Natural killer cell (primary cell): ENCODE data around the gene COX17. TPM values are rescaled to one million over a fixed set of nuclear protein-coding genes. Genes with fewer than 3 reads are reported as not detected.

ENCODE experiments used
- ATAC-seq, 3 donors: fragments of 150-1000 bp in 2 of 3; fragments of 200-7000 bp in 1 of 3; cut with Tn5 transposase; 1 replicate in 1 of 3; 2 replicates in 2 of 3; pipeline ENCODE4 v1.10.0; 2021; ENCODE audit warnings: mild to moderate bottlenecking in 2 of 3, moderate library complexity in 2 of 3
- DNase-seq, 2 donors: peaks; one replicate each; pipeline versions ENCODE4 v3.0.0 to v3.0.0-alpha.2; 2013 to 2021; ENCODE audit warnings: mixed read lengths in 1 of 2
- H3K27ac ChIP-seq: one replicate; pipeline ENCODE4 v1.5.1; 2013; ENCODE audit warnings: mild to moderate bottlenecking, low read length
- H3K27me3 ChIP-seq: one replicate; pipeline ENCODE4 v1.6.1; 2013; ENCODE audit warnings: low read length; ENCODE audit not compliant: control insufficient read depth, insufficient read depth
- H3K36me3 ChIP-seq: one replicate; pipeline ENCODE4 v1.6.1; 2013; ENCODE audit warnings: low read length; ENCODE audit not compliant: control insufficient read depth, insufficient read depth
- H3K4me1 ChIP-seq: one replicate; pipeline ENCODE4 v1.6.1; 2013; ENCODE audit warnings: low read length; ENCODE audit not compliant: control insufficient read depth, insufficient read depth
- H3K4me3 ChIP-seq: one replicate; pipeline ENCODE4 v1.5.1; 2013; ENCODE audit warnings: low read length
- H3K9me3 ChIP-seq: one replicate; pipeline ENCODE4 v1.6.1; 2013; ENCODE audit warnings: low read length; ENCODE audit not compliant: control insufficient read depth, insufficient read depth
- H3K27ac Mint-ChIP-seq, 2 donors: one replicate each; pipeline ENCODE4 v1.8.0; 2022; ENCODE audit warnings: mild to moderate bottlenecking in 2 of 2, mixed read lengths in 2 of 2, moderate library complexity in 1 of 2
- H3K27me3 Mint-ChIP-seq, 2 donors: one replicate each; pipeline ENCODE4 v1.8.0; 2022; ENCODE audit warnings: low read depth in 2 of 2, mixed read lengths in 2 of 2
- H3K36me3 Mint-ChIP-seq: one replicate; pipeline ENCODE4 v1.8.0; 2022; ENCODE audit warnings: mixed read lengths
- H3K4me1 Mint-ChIP-seq, 2 donors: one replicate each; pipeline ENCODE4 v1.8.0; 2022; ENCODE audit warnings: mixed read lengths in 2 of 2
- H3K4me3 Mint-ChIP-seq: one replicate; pipeline ENCODE4 v1.8.0; 2022; ENCODE audit warnings: mild to moderate bottlenecking, moderate library complexity, mixed read lengths
- H3K9me3 Mint-ChIP-seq, 2 donors: one replicate each; pipeline ENCODE4 v1.8.0; 2022; ENCODE audit warnings: mixed read lengths in 2 of 2
- CTCF ChIP-seq: fragments of 200-600 bp; IDR thresholded peaks from one replicate; pipeline ENCODE4 v1.8.0; 2022; ENCODE audit warnings: antibody characterized with exemption
- WGBS: methylation state at CpG from one replicate; pipeline ENCODE4 v1.1.7; 2013; ENCODE audit warnings: missing lambda C conversion rate; ENCODE audit not compliant: insufficient coverage; 5-methylcytosine and 5-hydroxymethylcytosine counted together
- intact Hi-C: fragments of 100-400 bp; cut with micrococcal nuclease; formaldehyde crosslinking; loops from one replicate; pipeline ENCODE4 v1.14.2; 2022
- total RNA-seq, 4 donors: library from RNA; stranded (reverse); fragments of 120-200 nt in 1 of 4; gene quantifications; one replicate each; pipeline versions ENCODE4 v1.2.3 to v1.2.4, GENCODE V29; 2013 to 2022

The COX17 gene
- total RNA-seq, 3 donors from 2014 or later (not counting 1 experiment from before 2014, with no cell fraction given) = 35.6 to 44.8 (median 40.6) TPM

DNA sequence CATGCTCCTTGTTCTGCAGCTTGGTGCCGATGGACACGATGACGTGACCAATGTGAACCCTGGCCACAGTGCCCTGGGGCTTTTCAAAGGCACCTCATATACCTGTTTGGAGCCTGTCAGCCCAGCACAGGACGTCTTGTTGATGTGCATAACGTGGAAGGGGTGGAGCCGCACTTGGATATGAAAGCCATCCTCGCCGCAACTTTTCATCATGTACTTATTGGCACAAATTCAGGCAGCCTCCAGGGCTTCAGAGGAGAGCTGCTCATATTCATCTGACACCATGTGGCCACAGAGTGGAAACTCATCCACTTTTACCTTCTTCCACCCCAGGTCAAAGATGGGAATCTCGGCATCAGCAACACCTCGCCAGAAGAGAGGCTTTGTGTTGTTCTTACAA is 41.5 kb downstream of the COX17 start:
- ATAC-seq (no peak), DNase-seq (no peak)
- Mint-ChIP-seq H3K27ac (no peak overlapping the region), H3K4me1 (peaks cover 11 to 15% of the 10 kb centered on the region in 2 donors), H3K4me3 (no peak overlapping the region), H3K27me3 (peaks cover 0 to 3% of the 10 kb centered on the region in 2 donors), H3K9me3 (no peaks in the 10 kb centered on the region), H3K36me3 (no peaks in the 10 kb centered on the region)
- no peaks in the 10 kb centered on the region for H3K27me3 ChIP-seq
- H3K4me3 ChIP-seq = no peak overlapping the region
- H3K27ac ChIP-seq = no peak overlapping the region
- no peaks in the 10 kb centered on the region for H3K36me3 ChIP-seq
- peaks cover 10% of the 10 kb centered on the region for H3K4me1 ChIP-seq
- no peaks in the 10 kb centered on the region for H3K9me3 ChIP-seq
- no peak for TF ChIP-seq CTCF
- 95% methylated on average over 8 of the region's 10 CpGs for WGBS
- intact Hi-C loops = no loop called here

- H3K27ac Mint-ChIP-seq = no peak overlapping the region
- no peak for ATAC-seq
Measured at GRCh38 chr3:119632829-119633228, 44.4 kb downstream of the COX17 start.

GRCh38 chr3:119632216-119632615 is 45.0 kb downstream of the COX17 start:
- peaks cover 14% of the 10 kb centered on the region for H3K4me1 ChIP-seq
- no peaks in the 10 kb centered on the region for H3K36me3 ChIP-seq
- 81% methylated on average over 4 of the region's 4 CpGs for WGBS
- DNase-seq (no peak), ATAC-seq (no peak)
- no peak overlapping the region for H3K4me3 ChIP-seq
- intact Hi-C loops = no loop called here
- no peak for TF ChIP-seq CTCF
- Mint-ChIP-seq H3K9me3 (no peaks in the 10 kb centered on the region), H3K4me3 (no peak overlapping the region), H3K4me1 (peaks cover 0 to 12% of the 10 kb centered on the region in 2 donors), H3K36me3 (no peaks in the 10 kb centered on the region), H3K27ac (no peak overlapping the region), H3K27me3 (peaks cover 0 to 3% of the 10 kb centered on the region in 2 donors)
- H3K9me3 ChIP-seq = no peaks in the 10 kb centered on the region
- H3K27me3 ChIP-seq = no peaks in the 10 kb centered on the region
- H3K27ac ChIP-seq = no peak overlapping the region

More at GRCh38 chr3:119632829-119633228, 44.4 kb downstream of the COX17 start:
- TF ChIP-seq CTCF = no peak
- DNase-seq = no peak
- Histone ChIP-seq H3K4me3 (no peak overlapping the region), H3K27ac (no peak overlapping the region), H3K36me3 (no peaks in the 10 kb centered on the region), H3K9me3 (no peaks in the 10 kb centered on the region), H3K4me1 (peaks cover 11% of the 10 kb centered on the region), H3K27me3 (no peaks in the 10 kb centered on the region)
- no peaks in the 10 kb centered on the region for H3K9me3 Mint-ChIP-seq
- intact Hi-C loops = no loop called here
- no peaks in the 10 kb centered on the region for H3K36me3 Mint-ChIP-seq
- H3K4me3 Mint-ChIP-seq = no peak overlapping the region
- peaks cover 2 to 9% of the 10 kb centered on the region in 2 donors for H3K4me1 Mint-ChIP-seq
- H3K27me3 Mint-ChIP-seq = peaks cover 0 to 3% of the 10 kb centered on the region in 2 donors
- 81% methylated on average over 4 of the region's 4 CpGs for WGBS

DNA sequence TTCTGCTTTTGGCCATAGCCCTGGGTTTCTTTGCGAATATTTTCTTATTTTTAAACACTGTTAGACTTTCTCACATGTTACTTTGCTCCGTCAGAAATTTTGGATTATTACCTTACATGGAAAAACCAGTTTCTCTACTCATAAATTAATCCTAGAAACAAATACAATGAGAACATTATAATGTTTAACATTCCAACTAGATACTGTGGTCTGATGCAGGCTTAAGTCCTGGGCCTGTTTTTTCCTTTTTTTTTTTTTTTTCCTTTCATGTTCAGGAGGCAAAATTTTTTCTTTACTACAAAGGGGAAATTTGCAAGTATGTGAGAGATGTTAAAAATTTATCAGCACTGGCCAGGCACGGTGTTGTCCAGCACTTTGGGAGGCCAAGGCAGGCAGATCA is 45.7 kb downstream of the COX17 start:
- Mint-ChIP-seq H3K36me3 (no peaks in the 10 kb centered on the region), H3K4me1 (peaks cover 0 to 16% of the 10 kb centered on the region in 2 donors), H3K27me3 (peaks cover 0 to 3% of the 10 kb centered on the region in 2 donors), H3K9me3 (no peaks in the 10 kb centered on the region), H3K27ac (no peak overlapping the region), H3K4me3 (no peak overlapping the region)
- H3K4me1 ChIP-seq = peaks cover 19% of the 10 kb centered on the region
- no peak overlapping the region for H3K27ac ChIP-seq
- no peak overlapping the region for H3K4me3 ChIP-seq
- intact Hi-C loops = no loop called here
- 92% methylated on average over 3 of the region's 3 CpGs for WGBS
- DNase-seq = no peak
- H3K9me3 ChIP-seq = no peaks in the 10 kb centered on the region
- TF ChIP-seq CTCF = no peak
- no peaks in the 10 kb centered on the region for H3K36me3 ChIP-seq
- no peaks in the 10 kb centered on the region for H3K27me3 ChIP-seq
- ATAC-seq = no peak
